ENCODE measurements around the gene CSTPP1. TPM values are rescaled to one million over a fixed set of nuclear protein-coding genes. Genes with fewer than 3 reads are reported as not detected.
A peak's percentile ranks its signal among the peaks of the same experiment; 100 is the strongest.
"Not testable (repeated sequence)": the region's sequence is repeated elsewhere in the genome, so short reads cannot be mapped to it uniquely, and the experiment has no call there.

The CSTPP1 gene
- total RNA-seq, 2 donors from 2014 or later, result 35.8 to 63.6 TPM

DNA sequence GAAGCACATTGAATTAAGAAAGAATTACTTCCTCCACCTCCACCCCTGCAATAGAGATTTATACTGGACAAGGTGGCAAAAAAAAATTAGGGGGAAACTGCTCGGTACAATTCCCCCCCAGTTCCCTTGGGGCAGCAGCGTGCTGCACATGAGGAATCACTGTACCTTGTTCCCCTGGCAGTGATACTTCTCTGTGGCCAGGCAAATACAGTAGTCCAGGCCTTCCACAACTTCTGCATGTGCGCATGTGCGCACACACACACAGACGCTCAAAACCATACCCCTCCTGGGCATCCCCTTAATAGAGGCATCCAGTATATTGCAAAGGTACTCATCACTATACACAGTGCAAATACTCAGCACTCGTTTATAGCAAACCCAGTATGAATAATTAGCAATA, 171.2 kb downstream of the CSTPP1 start:
- Histone ChIP-seq H3K4me3 (no peak overlapping the region), H3K9ac (ENCODE audit: low read depth in 2 of 2, low read length in 2 of 2) (no peak overlapping the region), H3K4me1 (no peaks in the 10 kb centered on the region), H3K36me3 (no peaks in the 10 kb centered on the region), H3K27me3 (no peaks in the 10 kb centered on the region), H3K9me3 (no peaks in the 10 kb centered on the region), H3K27ac (no peak overlapping the region)
- intact Hi-C loops (cut with DNase I), result no loop called here
- TF ChIP-seq, protein P1, sequence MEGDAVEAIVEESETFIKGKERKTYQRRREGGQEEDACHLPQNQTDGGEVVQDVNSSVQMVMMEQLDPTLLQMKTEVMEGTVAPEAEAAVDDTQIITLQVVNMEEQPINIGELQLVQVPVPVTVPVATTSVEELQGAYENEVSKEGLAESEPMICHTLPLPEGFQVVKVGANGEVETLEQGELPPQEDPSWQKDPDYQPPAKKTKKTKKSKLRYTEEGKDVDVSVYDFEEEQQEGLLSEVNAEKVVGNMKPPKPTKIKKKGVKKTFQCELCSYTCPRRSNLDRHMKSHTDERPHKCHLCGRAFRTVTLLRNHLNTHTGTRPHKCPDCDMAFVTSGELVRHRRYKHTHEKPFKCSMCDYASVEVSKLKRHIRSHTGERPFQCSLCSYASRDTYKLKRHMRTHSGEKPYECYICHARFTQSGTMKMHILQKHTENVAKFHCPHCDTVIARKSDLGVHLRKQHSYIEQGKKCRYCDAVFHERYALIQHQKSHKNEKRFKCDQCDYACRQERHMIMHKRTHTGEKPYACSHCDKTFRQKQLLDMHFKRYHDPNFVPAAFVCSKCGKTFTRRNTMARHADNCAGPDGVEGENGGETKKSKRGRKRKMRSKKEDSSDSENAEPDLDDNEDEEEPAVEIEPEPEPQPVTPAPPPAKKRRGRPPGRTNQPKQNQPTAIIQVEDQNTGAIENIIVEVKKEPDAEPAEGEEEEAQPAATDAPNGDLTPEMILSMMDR (IDR thresholded peaks at IDR 0.05), result no peak
- no peak for DNase-seq

DNA sequence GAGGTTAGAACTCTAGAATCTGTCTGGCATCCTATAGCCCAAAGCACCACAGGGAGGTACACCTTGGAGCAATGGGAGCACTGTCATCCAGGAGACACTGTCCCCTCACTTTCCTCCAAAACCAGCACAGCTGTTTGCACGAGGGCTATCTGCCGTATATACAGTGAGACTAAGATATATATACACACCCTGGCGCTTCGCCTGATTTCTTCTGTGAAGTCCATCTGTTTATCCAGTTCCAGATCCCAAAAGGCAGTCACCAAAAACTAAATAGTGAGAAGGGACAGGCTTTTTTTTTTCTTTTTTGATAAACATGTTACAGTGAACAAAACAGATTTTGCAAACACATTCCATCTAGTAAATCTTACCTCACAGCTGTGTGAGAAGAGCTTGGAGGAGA, 171.7 kb downstream of the CSTPP1 start:
- H3K27ac ChIP-seq, result no peak overlapping the region

DNA sequence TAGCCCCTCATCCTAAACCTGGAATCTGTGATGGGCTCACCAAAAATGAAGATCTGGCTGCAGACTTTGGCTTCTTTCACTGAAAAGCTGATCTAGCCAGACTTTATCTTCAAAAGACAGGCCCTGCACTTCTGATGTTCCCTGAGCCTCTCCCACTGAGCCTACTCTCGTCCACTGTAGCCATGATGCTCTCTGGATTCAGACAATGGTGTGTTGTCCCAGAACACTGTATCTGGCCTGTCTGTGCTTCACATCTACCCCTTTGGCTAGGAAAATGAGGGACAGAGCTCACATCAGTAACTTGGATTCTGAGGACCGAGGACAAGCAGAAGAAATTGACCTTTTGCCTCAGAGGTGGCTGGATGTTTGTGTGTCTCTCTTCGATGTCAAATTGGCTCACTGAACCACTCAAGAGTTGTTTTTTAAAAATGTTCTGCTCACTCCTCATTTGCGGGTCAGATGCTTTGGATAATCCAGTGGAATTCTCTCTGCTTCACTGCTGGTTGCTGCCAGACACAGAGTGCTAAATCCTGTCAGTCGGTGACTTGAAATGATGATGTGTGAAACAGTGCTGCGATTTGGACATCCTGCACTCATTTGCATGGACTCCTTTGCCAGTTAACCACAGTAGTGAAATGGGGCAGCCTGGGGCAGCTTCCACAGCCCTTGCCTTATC, 172.6 kb downstream of the CSTPP1 start:
- intact Hi-C loops (cut with DNase I), result no loop called here
- no peaks in the 10 kb centered on the region for H3K4me1 ChIP-seq
- no peak overlapping the region for H3K27ac ChIP-seq
- H3K4me3 ChIP-seq, result no peak overlapping the region
- no peaks in the 10 kb centered on the region for H3K36me3 ChIP-seq
- no peak overlapping the region for H3K9ac ChIP-seq (ENCODE audit: low read depth in 2 of 2, low read length in 2 of 2)
- H3K9me3 ChIP-seq, result no peaks in the 10 kb centered on the region
- no peak for DNase-seq
- H3K27me3 ChIP-seq, result no peaks in the 10 kb centered on the region
- TF ChIP-seq, protein P1 (IDR thresholded peaks at IDR 0.05), result no peak

More for the DNA sequence above, 171.7 kb downstream of the CSTPP1 start:
- Histone ChIP-seq H3K36me3 (no peaks in the 10 kb centered on the region), H3K9ac (ENCODE audit: low read depth in 2 of 2, low read length in 2 of 2) (no peak overlapping the region), H3K9me3 (no peaks in the 10 kb centered on the region), H3K4me1 (no peaks in the 10 kb centered on the region), H3K27me3 (no peaks in the 10 kb centered on the region), H3K4me3 (no peak overlapping the region)
- intact Hi-C loops (cut with DNase I), result no loop called here
- TF ChIP-seq, protein P1 (IDR thresholded peaks at IDR 0.05), result no peak
- no peak for DNase-seq

DNA sequence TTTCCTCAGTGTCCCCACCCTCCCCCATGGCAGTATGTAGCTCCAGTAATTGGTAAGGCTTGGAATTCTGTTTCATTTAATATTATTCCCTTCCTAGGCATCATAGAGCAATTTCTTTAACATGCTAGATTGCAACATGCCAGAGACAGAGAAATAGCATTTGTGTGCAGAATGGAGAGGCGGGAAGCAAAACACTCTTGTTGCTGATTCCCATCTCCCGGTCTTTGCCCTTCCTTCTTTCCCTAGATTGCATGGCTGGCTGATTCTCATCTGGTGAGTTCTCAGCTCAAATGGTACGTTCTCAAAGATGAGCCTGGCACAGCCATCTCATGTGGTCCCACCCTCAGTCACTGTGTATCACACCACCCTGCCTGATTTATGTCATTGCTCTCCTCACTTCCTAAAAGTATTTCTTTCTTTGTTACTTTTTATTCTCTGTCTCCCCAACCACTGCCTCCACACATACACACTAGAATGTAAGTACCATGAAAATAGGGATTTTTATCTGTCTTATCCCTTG, 173.2 kb downstream of the CSTPP1 start:
- no peaks in the 10 kb centered on the region for H3K9me3 ChIP-seq
- H3K27me3 ChIP-seq, result no peaks in the 10 kb centered on the region
- intact Hi-C loops (cut with DNase I), result no loop called here
- no peaks in the 10 kb centered on the region for H3K4me1 ChIP-seq
- no peak overlapping the region for H3K4me3 ChIP-seq
- no peak overlapping the region for H3K9ac ChIP-seq (ENCODE audit: low read depth in 2 of 2, low read length in 2 of 2)
- TF ChIP-seq, protein P1 (IDR thresholded peaks at IDR 0.05), result no peak
- H3K27ac ChIP-seq, result no peak overlapping the region
- H3K36me3 ChIP-seq, result no peaks in the 10 kb centered on the region
- no peak for DNase-seq

DNA sequence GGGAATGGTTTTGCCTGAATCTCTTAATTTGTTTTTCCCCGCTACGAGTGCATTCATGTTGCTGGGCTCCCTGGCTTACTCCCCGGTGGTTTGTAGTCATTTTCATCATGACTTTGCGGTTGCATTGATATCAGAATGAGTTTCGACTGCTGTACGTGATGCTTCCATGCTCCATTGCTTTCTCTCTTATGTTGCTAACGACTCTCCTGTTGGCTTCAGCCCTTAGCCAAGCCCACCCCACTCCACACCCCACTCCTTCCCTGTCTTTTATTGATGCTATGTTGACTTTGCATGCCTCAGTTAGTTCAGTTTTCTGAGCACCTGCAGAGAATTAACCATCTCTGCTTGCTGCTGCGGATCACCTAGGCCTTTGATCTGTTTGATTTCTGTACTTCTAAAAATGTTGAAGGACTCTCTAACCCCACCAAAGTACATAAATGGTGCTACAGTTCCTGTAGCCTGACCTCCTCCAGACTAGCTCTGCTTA, 174.8 kb downstream of the CSTPP1 start:
- H3K27ac ChIP-seq, result no peak overlapping the region
- H3K4me1 ChIP-seq, result no peaks in the 10 kb centered on the region

DNA sequence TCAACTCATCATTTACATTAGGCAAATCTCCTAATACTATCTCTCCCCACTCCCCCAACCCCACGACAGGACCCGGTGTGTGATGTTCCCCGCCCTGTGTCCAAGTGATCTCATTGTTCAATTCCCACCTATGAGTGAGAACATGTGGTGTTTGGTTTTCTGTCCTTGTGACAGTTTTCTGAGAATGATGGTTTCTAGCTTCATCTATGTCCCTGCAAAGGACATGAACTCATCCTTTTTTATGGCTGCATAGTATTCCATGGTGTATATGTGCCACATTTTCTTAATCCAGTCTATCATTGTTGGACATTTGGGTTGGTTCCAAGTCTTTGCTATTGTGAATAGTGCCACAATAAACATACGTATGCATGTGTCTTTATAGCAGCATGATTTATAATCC, 176.4 kb downstream of the CSTPP1 start:
- H3K36me3 ChIP-seq; H3K4me3 ChIP-seq; H3K27ac ChIP-seq; H3K4me1 ChIP-seq; DNase-seq; intact Hi-C loops (cut with DNase I); H3K9me3 ChIP-seq; H3K9ac ChIP-seq (ENCODE audit: low read depth in 2 of 2, low read length in 2 of 2); H3K27me3 ChIP-seq: not testable (repeated sequence)

More for the DNA sequence above, 174.8 kb downstream of the CSTPP1 start:
- Histone ChIP-seq H3K9me3 (no peaks in the 10 kb centered on the region), H3K27me3 (no peaks in the 10 kb centered on the region), H3K36me3 (no peaks in the 10 kb centered on the region), H3K4me3 (no peak overlapping the region), H3K9ac (ENCODE audit: low read depth in 2 of 2, low read length in 2 of 2) (no peak overlapping the region)
- intact Hi-C loops (cut with DNase I), result no loop called here
- TF ChIP-seq, protein P1 (IDR thresholded peaks at IDR 0.05), result no peak
- no peak for DNase-seq

DNA sequence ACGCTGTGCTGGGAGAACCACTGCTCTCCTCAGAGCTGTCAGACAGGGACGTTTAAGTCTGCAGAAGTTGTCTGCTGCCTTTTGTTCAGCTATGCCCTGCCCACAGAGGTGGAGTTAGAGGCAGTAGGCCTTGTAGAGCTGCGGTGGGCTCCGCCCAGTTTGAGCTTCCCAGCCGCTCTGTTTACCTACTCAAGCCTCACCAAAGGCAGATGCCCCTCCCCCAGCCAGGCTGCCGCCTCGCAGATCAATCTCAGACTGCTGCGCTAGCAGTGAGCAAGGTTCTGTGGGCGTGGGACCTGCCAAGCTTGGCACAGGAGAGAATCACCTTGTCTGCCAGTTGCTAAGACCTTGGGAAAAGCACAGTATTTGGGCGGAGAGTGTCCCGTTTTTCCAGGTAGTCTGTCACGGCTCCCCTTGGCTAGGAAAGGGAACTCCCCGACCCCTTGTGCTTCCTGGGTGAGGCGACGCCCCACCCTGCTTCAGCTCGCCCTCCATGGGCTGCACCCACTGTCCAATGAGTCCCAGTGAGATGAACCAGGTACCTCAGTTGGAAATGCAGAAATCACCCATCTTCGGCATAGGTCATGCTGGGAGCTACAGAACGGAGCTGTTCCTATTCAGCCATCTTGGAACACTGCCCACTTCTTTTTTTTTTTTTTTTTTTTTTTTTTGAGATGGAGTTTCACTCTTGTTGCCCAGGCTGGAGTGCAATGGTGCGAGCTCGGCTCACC, 182.6 kb downstream of the CSTPP1 start:
- H3K9ac ChIP-seq (ENCODE audit: low read depth in 2 of 2, low read length in 2 of 2); intact Hi-C loops (cut with DNase I); H3K27me3 ChIP-seq; H3K36me3 ChIP-seq; H3K4me1 ChIP-seq; H3K9me3 ChIP-seq: not testable (repeated sequence)
- Histone ChIP-seq H3K27ac (peak overlapping the region; percentile 67), H3K4me3 (peak overlapping the region; percentile 20)
- DNase-seq, result peak; percentile 95
